GM23338 (cell line): ENCODE data around the gene ARHGEF17. TPM values are rescaled to one million over a fixed set of nuclear protein-coding genes. Genes with fewer than 3 reads are reported as not detected.

ENCODE experiments used
- ATAC-seq: fragments of 200-7000 bp; cut with Tn5 transposase; 3 replicates; pipeline ENCODE4 v1.9.1; 2020
- DNase-seq: peaks from one replicate; pipeline ENCODE4 v3.0.0-alpha.2; 2015; ENCODE audit warnings: low spot score
- H2AFZ ChIP-seq: fragments of 200-600 bp; sonication (generic); 2 replicates; pipeline ENCODE4 v1.8.0; 2016; ENCODE audit warnings: antibody characterized with exemption, mild to moderate bottlenecking, moderate library complexity
- H3F3A ChIP-seq: fragments of 200-600 bp; sonication (generic); replicated peaks from 2 replicates; pipeline ENCODE4 v1.8.0; 2017; ENCODE audit warnings: antibody characterized with exemption, mixed run types, low read depth
- H3K27ac ChIP-seq: fragments of 200-600 bp; sonication (generic); 2 replicates; pipeline ENCODE4 v1.6.1; 2016; ENCODE audit warnings: low read depth
- H3K27me3 ChIP-seq: fragments of 200-600 bp; sonication (generic); 2 replicates; pipeline ENCODE4 v1.8.0; 2016; ENCODE audit warnings: mild to moderate bottlenecking, mixed run types, moderate library complexity; ENCODE audit not compliant: insufficient read depth
- H3K36me3 ChIP-seq: fragments of 200-600 bp; sonication (generic); 2 replicates; pipeline ENCODE4 v1.8.0; 2016; ENCODE audit warnings: mild to moderate bottlenecking; ENCODE audit not compliant: insufficient read depth
- H3K4me1 ChIP-seq: fragments of 200-600 bp; sonication (generic); 2 replicates; pipeline ENCODE4 v1.8.0; 2016; ENCODE audit warnings: mild to moderate bottlenecking, moderate library complexity; ENCODE audit not compliant: insufficient read depth
- H3K4me2 ChIP-seq: fragments of 200-600 bp; sonication (generic); 2 replicates; pipeline ENCODE4 v1.7.1; 2017; ENCODE audit warnings: mixed run types
- H3K4me3 ChIP-seq: fragments of 200-600 bp; sonication (generic); 2 replicates; pipeline ENCODE4 v1.6.1; 2016; ENCODE audit warnings: mixed run types
- H3K79me2 ChIP-seq: fragments of 200-600 bp; sonication (generic); replicated peaks from 2 replicates; pipeline ENCODE4 v1.8.0; 2017; ENCODE audit warnings: mild to moderate bottlenecking; ENCODE audit not compliant: insufficient read depth
- H3K9me2 ChIP-seq: fragments of 200-600 bp; sonication (generic); 2 replicates; pipeline ENCODE4 v1.8.0; 2017; ENCODE audit not compliant: insufficient read depth
- H4K20me1 ChIP-seq: fragments of 200-600 bp; sonication (generic); replicated peaks from 2 replicates; pipeline ENCODE4 v1.8.0; 2017; ENCODE audit warnings: mild to moderate bottlenecking; ENCODE audit not compliant: insufficient read depth
- H3K27ac Mint-ChIP-seq: 2 replicates; pipeline ENCODE4 v1.8.0; 2020; ENCODE audit warnings: inconsistent platforms, mild to moderate bottlenecking, moderate library complexity, mixed read lengths
- H3K27me3 Mint-ChIP-seq: 3 replicates; pipeline ENCODE4 v1.8.0; 2022; ENCODE audit warnings: low read depth, mild to moderate bottlenecking, moderate library complexity, mixed read lengths, inconsistent platforms; ENCODE audit not compliant: insufficient read depth, poor library complexity
- H3K36me3 Mint-ChIP-seq: 3 replicates; pipeline ENCODE4 v1.8.0; 2021; ENCODE audit warnings: low read depth, mild to moderate bottlenecking, inconsistent platforms, moderate library complexity, mixed read lengths
- H3K4me1 Mint-ChIP-seq: 3 replicates; pipeline ENCODE4 v1.8.0; 2020; ENCODE audit warnings: mild to moderate bottlenecking, inconsistent platforms, mixed read lengths
- H3K4me3 Mint-ChIP-seq: 3 replicates; pipeline ENCODE4 v1.8.0; 2021; ENCODE audit warnings: moderate library complexity, mild to moderate bottlenecking, inconsistent platforms, mixed read lengths
- H3K9me3 Mint-ChIP-seq: 3 replicates; pipeline ENCODE4 v1.8.0; 2020; ENCODE audit warnings: moderate library complexity, mild to moderate bottlenecking, inconsistent platforms, mixed read lengths
- CREB1 ChIP-seq: fragments of 250-450 bp; sonication (Bioruptor Pico); IDR thresholded peaks from 2 replicates; pipeline ENCODE4 v1.5.0; 2020; ENCODE audit warnings: low read depth, mild to moderate bottlenecking, moderate library complexity
- EZH2 ChIP-seq: fragments of 200-600 bp; sonication (generic); IDR thresholded peaks from one replicate; pipeline ENCODE4 v1.8.0; 2017; ENCODE audit warnings: antibody characterized with exemption, mild to moderate bottlenecking, low read depth; ENCODE audit not compliant: unreplicated experiment
- EZH2phosphoT487 ChIP-seq: fragments of 200-600 bp; sonication (generic); IDR thresholded peaks from one replicate; pipeline ENCODE4 v1.8.1; 2018; ENCODE audit warnings: antibody characterized with exemption; ENCODE audit not compliant: unreplicated experiment
- JUNB ChIP-seq: IDR thresholded peaks from one replicate; pipeline ENCODE4 v1.6.1; 2016; ENCODE audit warnings: antibody characterized with exemption; ENCODE audit not compliant: unreplicated experiment
- NANOG ChIP-seq: IDR thresholded peaks from 2 replicates; pipeline ENCODE4 v1.6.1; 2016; ENCODE audit warnings: antibody characterized with exemption, borderline replicate concordance
- POLR2AphosphoS5 ChIP-seq: IDR thresholded peaks from 2 replicates; pipeline ENCODE4 v1.6.1; 2016; ENCODE audit warnings: antibody characterized with exemption, low read depth
- STAT1 ChIP-seq: IDR thresholded peaks from one replicate; pipeline ENCODE4 v1.6.1; 2016; ENCODE audit warnings: antibody characterized with exemption; ENCODE audit not compliant: unreplicated experiment
- ZNF114 ChIP-seq: fragments of 250-450 bp; sonication (Bioruptor Pico); IDR thresholded peaks from 2 replicates; pipeline ENCODE4 v1.5.0; 2020; ENCODE audit warnings: mild to moderate bottlenecking, moderate library complexity
- ZNF331 ChIP-seq: fragments of 250-450 bp; sonication (Bioruptor Pico); IDR thresholded peaks from 2 replicates; pipeline ENCODE4 v1.5.0; 2020; ENCODE audit warnings: low read depth, mild to moderate bottlenecking, moderate library complexity
- polyA plus RNA-seq: library from polyadenylated mRNA; unstranded; fragments of >200 nt; fragmentation: Nextera tagmentation; extraction: Ambion mirVana; gene quantifications from 2 replicates; pipeline ENCODE4 v1.2.1, GENCODE V29; 2016
- total RNA-seq: library from RNA; depleted of rRNA; stranded (reverse); fragments of >200 nt; shearing (Covaris generic); gene quantifications from 2 replicates; pipeline ENCODE4 v1.2.3, GENCODE V29; 2014
- TF ChIP-seq, protein P1 (sequence below): IDR thresholded peaks from one replicate; pipeline ENCODE4 v1.6.1; 2018; ENCODE audit warnings: antibody characterized with exemption; ENCODE audit not compliant: unreplicated experiment
- TF ChIP-seq, protein P2 (sequence below): fragments of 250-450 bp; sonication (Bioruptor Pico); IDR thresholded peaks from 2 replicates; pipeline ENCODE4 v1.5.0; 2020; ENCODE audit warnings: mild to moderate bottlenecking, moderate library complexity
- TF ChIP-seq, protein P3 (sequence below): IDR thresholded peaks from 2 replicates; pipeline ENCODE4 v1.6.1; 2016; ENCODE audit warnings: antibody characterized with exemption
- TF ChIP-seq, protein P4 (sequence below), 2 experiments: fragments of 200-600 bp in 1 of 2; sonication (generic) in 1 of 2; conservative IDR thresholded peaks; 2 replicates each; pipeline versions ENCODE4 v1.5.1 to v1.6.1; 2016 to 2017; ENCODE audit warnings: antibody characterized with exemption in 2 of 2, low read depth in 2 of 2, mild to moderate bottlenecking in 2 of 2, moderate library complexity in 1 of 2

ARHGEF17 gene
- total and polyA plus RNA-seq, 2 experiments from 2014 or later = 2.9 to 15.0 TPM

- Histone ChIP-seq H3K4me3 (no peak overlapping the region), H3F3A (no peaks in the 10 kb centered on the region), H3K36me3 (no peaks in the 10 kb centered on the region), H3K4me1 (no peaks in the 10 kb centered on the region), H2AFZ (no peak overlapping the region), H3K4me2 (no peak overlapping the region), H3K27ac (no peak overlapping the region), H3K27me3 (no peaks in the 10 kb centered on the region), H3K79me2 (peaks cover 5% of the 10 kb centered on the region), H3K9me2 (no peaks in the 10 kb centered on the region), H4K20me1 (peaks cover 2% of the 10 kb centered on the region)
- Mint-ChIP-seq H3K27me3 (peaks cover 11% of the 10 kb centered on the region), H3K27ac (no peak overlapping the region), H3K36me3 (no peaks in the 10 kb centered on the region), H3K9me3 (no peaks in the 10 kb centered on the region), H3K4me1 (peaks cover 20% of the 10 kb centered on the region), H3K4me3 (no peak overlapping the region)
- ATAC-seq (no peak), DNase-seq (no peak)
- TF ChIP-seq NANOG = no peak
- no peak for TF ChIP-seq CREB1
- TF ChIP-seq ZNF114 = no peak
- TF ChIP-seq ZNF331 (CRISPR knock-in tag) = no peak
- TF ChIP-seq, protein P1, sequence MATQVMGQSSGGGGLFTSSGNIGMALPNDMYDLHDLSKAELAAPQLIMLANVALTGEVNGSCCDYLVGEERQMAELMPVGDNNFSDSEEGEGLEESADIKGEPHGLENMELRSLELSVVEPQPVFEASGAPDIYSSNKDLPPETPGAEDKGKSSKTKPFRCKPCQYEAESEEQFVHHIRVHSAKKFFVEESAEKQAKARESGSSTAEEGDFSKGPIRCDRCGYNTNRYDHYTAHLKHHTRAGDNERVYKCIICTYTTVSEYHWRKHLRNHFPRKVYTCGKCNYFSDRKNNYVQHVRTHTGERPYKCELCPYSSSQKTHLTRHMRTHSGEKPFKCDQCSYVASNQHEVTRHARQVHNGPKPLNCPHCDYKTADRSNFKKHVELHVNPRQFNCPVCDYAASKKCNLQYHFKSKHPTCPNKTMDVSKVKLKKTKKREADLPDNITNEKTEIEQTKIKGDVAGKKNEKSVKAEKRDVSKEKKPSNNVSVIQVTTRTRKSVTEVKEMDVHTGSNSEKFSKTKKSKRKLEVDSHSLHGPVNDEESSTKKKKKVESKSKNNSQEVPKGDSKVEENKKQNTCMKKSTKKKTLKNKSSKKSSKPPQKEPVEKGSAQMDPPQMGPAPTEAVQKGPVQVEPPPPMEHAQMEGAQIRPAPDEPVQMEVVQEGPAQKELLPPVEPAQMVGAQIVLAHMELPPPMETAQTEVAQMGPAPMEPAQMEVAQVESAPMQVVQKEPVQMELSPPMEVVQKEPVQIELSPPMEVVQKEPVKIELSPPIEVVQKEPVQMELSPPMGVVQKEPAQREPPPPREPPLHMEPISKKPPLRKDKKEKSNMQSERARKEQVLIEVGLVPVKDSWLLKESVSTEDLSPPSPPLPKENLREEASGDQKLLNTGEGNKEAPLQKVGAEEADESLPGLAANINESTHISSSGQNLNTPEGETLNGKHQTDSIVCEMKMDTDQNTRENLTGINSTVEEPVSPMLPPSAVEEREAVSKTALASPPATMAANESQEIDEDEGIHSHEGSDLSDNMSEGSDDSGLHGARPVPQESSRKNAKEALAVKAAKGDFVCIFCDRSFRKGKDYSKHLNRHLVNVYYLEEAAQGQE = no peak
- no peak for TF ChIP-seq STAT1
- TF ChIP-seq POLR2AphosphoS5 = no peak
- no peak for TF ChIP-seq EZH2
- TF ChIP-seq, protein P2, sequence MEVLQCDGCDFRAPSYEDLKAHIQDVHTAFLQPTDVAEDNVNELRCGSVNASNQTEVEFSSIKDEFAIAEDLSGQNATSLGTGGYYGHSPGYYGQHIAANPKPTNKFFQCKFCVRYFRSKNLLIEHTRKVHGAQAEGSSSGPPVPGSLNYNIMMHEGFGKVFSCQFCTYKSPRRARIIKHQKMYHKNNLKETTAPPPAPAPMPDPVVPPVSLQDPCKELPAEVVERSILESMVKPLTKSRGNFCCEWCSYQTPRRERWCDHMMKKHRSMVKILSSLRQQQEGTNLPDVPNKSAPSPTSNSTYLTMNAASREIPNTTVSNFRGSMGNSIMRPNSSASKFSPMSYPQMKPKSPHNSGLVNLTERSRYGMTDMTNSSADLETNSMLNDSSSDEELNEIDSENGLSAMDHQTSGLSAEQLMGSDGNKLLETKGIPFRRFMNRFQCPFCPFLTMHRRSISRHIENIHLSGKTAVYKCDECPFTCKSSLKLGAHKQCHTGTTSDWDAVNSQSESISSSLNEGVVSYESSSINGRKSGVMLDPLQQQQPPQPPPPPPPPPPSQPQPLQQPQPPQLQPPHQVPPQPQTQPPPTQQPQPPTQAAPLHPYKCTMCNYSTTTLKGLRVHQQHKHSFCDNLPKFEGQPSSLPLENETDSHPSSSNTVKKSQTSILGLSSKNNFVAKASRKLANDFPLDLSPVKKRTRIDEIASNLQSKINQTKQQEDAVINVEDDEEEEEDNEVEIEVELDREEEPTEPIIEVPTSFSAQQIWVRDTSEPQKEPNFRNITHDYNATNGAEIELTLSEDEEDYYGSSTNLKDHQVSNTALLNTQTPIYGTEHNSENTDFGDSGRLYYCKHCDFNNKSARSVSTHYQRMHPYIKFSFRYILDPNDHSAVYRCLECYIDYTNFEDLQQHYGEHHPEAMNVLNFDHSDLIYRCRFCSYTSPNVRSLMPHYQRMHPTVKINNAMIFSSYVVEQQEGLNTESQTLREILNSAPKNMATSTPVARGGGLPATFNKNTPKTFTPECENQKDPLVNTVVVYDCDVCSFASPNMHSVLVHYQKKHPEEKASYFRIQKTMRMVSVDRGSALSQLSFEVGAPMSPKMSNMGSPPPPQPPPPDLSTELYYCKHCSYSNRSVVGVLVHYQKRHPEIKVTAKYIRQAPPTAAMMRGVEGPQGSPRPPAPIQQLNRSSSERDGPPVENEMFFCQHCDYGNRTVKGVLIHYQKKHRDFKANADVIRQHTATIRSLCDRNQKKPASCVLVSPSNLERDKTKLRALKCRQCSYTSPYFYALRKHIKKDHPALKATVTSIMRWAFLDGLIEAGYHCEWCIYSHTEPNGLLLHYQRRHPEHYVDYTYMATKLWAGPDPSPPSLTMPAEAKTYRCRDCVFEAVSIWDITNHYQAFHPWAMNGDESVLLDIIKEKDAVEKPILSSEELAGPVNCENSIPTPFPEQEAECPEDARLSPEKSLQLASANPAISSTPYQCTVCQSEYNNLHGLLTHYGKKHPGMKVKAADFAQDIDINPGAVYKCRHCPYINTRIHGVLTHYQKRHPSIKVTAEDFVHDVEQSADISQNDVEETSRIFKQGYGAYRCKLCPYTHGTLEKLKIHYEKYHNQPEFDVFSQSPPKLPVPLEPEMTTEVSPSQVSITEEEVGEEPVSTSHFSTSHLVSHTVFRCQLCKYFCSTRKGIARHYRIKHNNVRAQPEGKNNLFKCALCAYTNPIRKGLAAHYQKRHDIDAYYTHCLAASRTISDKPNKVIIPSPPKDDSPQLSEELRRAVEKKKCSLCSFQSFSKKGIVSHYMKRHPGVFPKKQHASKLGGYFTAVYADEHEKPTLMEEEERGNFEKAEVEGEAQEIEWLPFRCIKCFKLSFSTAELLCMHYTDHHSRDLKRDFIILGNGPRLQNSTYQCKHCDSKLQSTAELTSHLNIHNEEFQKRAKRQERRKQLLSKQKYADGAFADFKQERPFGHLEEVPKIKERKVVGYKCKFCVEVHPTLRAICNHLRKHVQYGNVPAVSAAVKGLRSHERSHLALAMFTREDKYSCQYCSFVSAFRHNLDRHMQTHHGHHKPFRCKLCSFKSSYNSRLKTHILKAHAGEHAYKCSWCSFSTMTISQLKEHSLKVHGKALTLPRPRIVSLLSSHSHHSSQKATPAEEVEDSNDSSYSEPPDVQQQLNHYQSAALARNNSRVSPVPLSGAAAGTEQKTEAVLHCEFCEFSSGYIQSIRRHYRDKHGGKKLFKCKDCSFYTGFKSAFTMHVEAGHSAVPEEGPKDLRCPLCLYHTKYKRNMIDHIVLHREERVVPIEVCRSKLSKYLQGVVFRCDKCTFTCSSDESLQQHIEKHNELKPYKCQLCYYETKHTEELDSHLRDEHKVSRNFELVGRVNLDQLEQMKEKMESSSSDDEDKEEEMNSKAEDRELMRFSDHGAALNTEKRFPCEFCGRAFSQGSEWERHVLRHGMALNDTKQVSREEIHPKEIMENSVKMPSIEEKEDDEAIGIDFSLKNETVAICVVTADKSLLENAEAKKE (CRISPR knock-in tag) = no peak
- no peak for TF ChIP-seq JUNB
- TF ChIP-seq EZH2phosphoT487 = no peak
- TF ChIP-seq, protein P3, sequence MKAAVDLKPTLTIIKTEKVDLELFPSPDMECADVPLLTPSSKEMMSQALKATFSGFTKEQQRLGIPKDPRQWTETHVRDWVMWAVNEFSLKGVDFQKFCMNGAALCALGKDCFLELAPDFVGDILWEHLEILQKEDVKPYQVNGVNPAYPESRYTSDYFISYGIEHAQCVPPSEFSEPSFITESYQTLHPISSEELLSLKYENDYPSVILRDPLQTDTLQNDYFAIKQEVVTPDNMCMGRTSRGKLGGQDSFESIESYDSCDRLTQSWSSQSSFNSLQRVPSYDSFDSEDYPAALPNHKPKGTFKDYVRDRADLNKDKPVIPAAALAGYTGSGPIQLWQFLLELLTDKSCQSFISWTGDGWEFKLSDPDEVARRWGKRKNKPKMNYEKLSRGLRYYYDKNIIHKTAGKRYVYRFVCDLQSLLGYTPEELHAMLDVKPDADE = no peak
- TF ChIP-seq, protein P4, sequence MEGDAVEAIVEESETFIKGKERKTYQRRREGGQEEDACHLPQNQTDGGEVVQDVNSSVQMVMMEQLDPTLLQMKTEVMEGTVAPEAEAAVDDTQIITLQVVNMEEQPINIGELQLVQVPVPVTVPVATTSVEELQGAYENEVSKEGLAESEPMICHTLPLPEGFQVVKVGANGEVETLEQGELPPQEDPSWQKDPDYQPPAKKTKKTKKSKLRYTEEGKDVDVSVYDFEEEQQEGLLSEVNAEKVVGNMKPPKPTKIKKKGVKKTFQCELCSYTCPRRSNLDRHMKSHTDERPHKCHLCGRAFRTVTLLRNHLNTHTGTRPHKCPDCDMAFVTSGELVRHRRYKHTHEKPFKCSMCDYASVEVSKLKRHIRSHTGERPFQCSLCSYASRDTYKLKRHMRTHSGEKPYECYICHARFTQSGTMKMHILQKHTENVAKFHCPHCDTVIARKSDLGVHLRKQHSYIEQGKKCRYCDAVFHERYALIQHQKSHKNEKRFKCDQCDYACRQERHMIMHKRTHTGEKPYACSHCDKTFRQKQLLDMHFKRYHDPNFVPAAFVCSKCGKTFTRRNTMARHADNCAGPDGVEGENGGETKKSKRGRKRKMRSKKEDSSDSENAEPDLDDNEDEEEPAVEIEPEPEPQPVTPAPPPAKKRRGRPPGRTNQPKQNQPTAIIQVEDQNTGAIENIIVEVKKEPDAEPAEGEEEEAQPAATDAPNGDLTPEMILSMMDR (conservative IDR thresholded peaks at IDR 0.05; ENCODE audit: low read depth in 2 of 2) = no peak
Measured at GRCh38 chr11:73382747-73383146, 74.7 kb downstream of the ARHGEF17 start.
